Adipose tissue (tissue), 3 donors: ENCODE data around the gene KIAA1614. TPM values are rescaled to one million over a fixed set of nuclear protein-coding genes. Genes with fewer than 3 reads are reported as not detected.

Experiments used
- H3K27ac ChIP-seq: one replicate; pipeline ENCODE4 v1.5.1; 2013; ENCODE audit warnings: low read depth, low read length
- WGBS, 3 donors: extraction: QIAGEN DNeasy Blood & Tissue Kit; methylation state at CpG; one replicate each; pipeline ENCODE4 v1.1.7; 2013; 5-methylcytosine and 5-hydroxymethylcytosine counted together
- polyA plus RNA-seq, 3 donors: library from polyadenylated mRNA; stranded (reverse); fragments of 200-250 nt; gene quantifications; one replicate each; pipeline ENCODE4 v1.2.3, GENCODE V29; 2013
- donor health status: healthy with polysubstance abuse.
- donor health status: Bipolar disorder and iron deficiency.
- donor health status: healthy.

Gene KIAA1614
- 1 to 10 TPM in 2 of 3 donors, under 1 TPM in 1; 0.79 to 4.8 (median 3.3) TPM for polyA plus RNA-seq

- H3K27ac ChIP-seq = peak within 1 kb of the TSS; percentile 65
- 3 to 12% (median 4%) methylated on average over 56 to 76 of the region's 76 CpGs for WGBS, 3 donors
Measured at GRCh38 chr1:180912801-180913565, at the start of gene KIAA1614. TSS of gene KIAA1614 (plus strand) at chr1:180912897. CDS start at chr1:180913244, 347 bp downstream.

GRCh38 chr1:180863158-180863775 lies 49.4 kb upstream of the KIAA1614 start:
- no peak overlapping the region for H3K27ac ChIP-seq
- WGBS, 3 donors = 22 to 30% (median 30%) methylated on average over 6 of the region's 6 CpGs

GRCh38 chr1:180881806-180882509 lies 30.7 kb upstream of the KIAA1614 start:
- H3K27ac ChIP-seq = no peak overlapping the region
- 70 to 79% (median 72%) methylated on average over 6 of the region's 6 CpGs for WGBS, 3 donors

- 90 to 94% (median 94%) methylated on average over 3 of the region's 3 CpGs for WGBS, 3 donors
- H3K27ac ChIP-seq = no peak overlapping the region
Measured at GRCh38 chr1:180884588-180885300, 28.0 kb upstream of the KIAA1614 start.

GRCh38 chr1:180886338-180886737 lies 26.4 kb upstream of the KIAA1614 start:
- 69 to 93% (median 71%) methylated on average over 2 of the region's 2 CpGs for WGBS, 3 donors
- no peak overlapping the region for H3K27ac ChIP-seq

GRCh38 chr1:180887841-180888240 lies 24.9 kb upstream of the KIAA1614 start:
- WGBS, 3 donors = 97% methylated on average over 7 of the region's 7 CpGs
- H3K27ac ChIP-seq = no peak overlapping the region

- 57 to 89% (median 81%) methylated on average over 1 of the region's 1 CpG for WGBS, 3 donors
- no peak overlapping the region for H3K27ac ChIP-seq
Measured at GRCh38 chr1:180888870-180889269, 23.8 kb upstream of the KIAA1614 start.

GRCh38 chr1:180889325-180889724 lies 23.4 kb upstream of the KIAA1614 start:
- H3K27ac ChIP-seq = no peak overlapping the region
- 74 to 83% (median 81%) methylated on average over 2 of the region's 2 CpGs for WGBS, 3 donors

- 64 to 83% (median 79%) methylated on average over 5 of the region's 5 CpGs for WGBS, 3 donors
- H3K27ac ChIP-seq = no peak overlapping the region
Measured at GRCh38 chr1:180892272-180892671, 20.4 kb upstream of the KIAA1614 start.

GRCh38 chr1:180892675-180893074 lies 20.0 kb upstream of the KIAA1614 start:
- 72 to 89% (median 72%) methylated on average over 2 of the region's 2 CpGs for WGBS, 3 donors

GRCh38 chr1:180893614-180894013 lies 19.1 kb upstream of the KIAA1614 start:
- no peak overlapping the region for H3K27ac ChIP-seq
- 65 to 91% (median 65%) methylated on average over 3 of the region's 3 CpGs for WGBS, 3 donors

More at GRCh38 chr1:180892675-180893074, 20.0 kb upstream of the KIAA1614 start:
- no peak overlapping the region for H3K27ac ChIP-seq

- 92 to 99% (median 95%) methylated on average over 3 of the region's 3 CpGs for WGBS, 3 donors
- H3K27ac ChIP-seq = no peak overlapping the region
Measured at GRCh38 chr1:180896161-180896560, 16.5 kb upstream of the KIAA1614 start.

- H3K27ac ChIP-seq = no peak overlapping the region
- 39 to 59% (median 49%) methylated on average over 5 of the region's 5 CpGs for WGBS, 3 donors
Measured at GRCh38 chr1:180898441-180899219, 14.1 kb upstream of the KIAA1614 start.

GRCh38 chr1:180899262-180899661 lies 13.4 kb upstream of the KIAA1614 start:
- no peak overlapping the region for H3K27ac ChIP-seq
- 87 to 95% (median 92%) methylated on average over 7 of the region's 7 CpGs for WGBS, 3 donors

- 81 to 90% (median 86%) methylated on average over 13 of the region's 13 CpGs for WGBS, 3 donors
- no peak overlapping the region for H3K27ac ChIP-seq
Measured at GRCh38 chr1:180901076-180901990, 11.4 kb upstream of the KIAA1614 start.

GRCh38 chr1:180902541-180902940 lies 10.2 kb upstream of the KIAA1614 start:
- 52 to 68% (median 62%) methylated on average over 3 of the region's 3 CpGs for WGBS, 3 donors
- H3K27ac ChIP-seq = no peak overlapping the region

GRCh38 chr1:180905927-180906326 lies 6.8 kb upstream of the KIAA1614 start:
- no peak overlapping the region for H3K27ac ChIP-seq
- 86 to 94% (median 91%) methylated on average over 8 of the region's 8 CpGs for WGBS, 3 donors
